ENCODE data around the gene MRGPRD. TPM values are rescaled to one million over a fixed set of nuclear protein-coding genes. Genes with fewer than 3 reads are reported as not detected.

Gene MRGPRD
- total RNA-seq, 2 experiments from 2014 or later: not detected

GRCh38 chr11:69005631-69006368, 25.0 kb upstream of the MRGPRD start:
- ATAC-seq (no peak), DNase-seq (no peak)
- TF ChIP-seq CTCF (IDR thresholded peaks at IDR 0.05): no peak
- H3K4me1 Mint-ChIP-seq (ENCODE audit: low read depth): no peaks in the 10 kb centered on the region
- H3K27me3 Mint-ChIP-seq: peaks cover 9% of the 10 kb centered on the region
- intact Hi-C loops (cut with micrococcal nuclease): no loop called here
- H3K27ac Mint-ChIP-seq: no peak overlapping the region
- ChIA-PET POLR2A (no interaction called here), CTCF (no interaction called here)
- no peaks in the 10 kb centered on the region for H3K9me3 Mint-ChIP-seq
- H3K4me3 Mint-ChIP-seq: no peak overlapping the region
- H3K36me3 Mint-ChIP-seq (ENCODE audit: low read depth): no peaks in the 10 kb centered on the region

DNA sequence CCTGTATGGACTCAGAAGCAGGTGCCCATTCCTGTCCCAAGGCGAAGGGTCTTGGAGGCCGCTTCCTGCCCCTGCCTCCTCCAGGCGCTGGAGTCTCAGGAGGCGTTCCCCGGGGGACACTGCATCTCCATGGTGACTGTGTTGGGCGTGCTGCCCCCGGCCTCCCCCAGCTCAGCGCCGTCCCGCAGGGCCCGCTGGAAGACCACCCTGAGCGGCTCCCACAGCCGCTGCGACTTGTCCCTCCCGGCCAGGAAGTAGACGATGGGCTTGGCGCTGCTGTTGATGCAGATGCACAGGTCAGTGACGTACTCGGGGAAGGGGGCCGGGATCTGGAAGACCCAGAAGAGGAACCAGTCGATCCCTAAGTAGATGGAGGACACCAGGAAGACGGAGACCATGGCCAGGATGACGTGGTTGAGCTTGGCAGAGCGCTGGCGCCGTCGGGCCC, 24.4 kb upstream of the MRGPRD start:
- ATAC-seq (no peak), DNase-seq (no peak)
- no peak for TF ChIP-seq CTCF (IDR thresholded peaks at IDR 0.05)
- POLR2A ChIA-PET: no interaction called here
- no peaks in the 10 kb centered on the region for H3K9me3 Mint-ChIP-seq
- no peak overlapping the region for H3K27ac Mint-ChIP-seq
- peaks cover 5% of the 10 kb centered on the region for H3K27me3 Mint-ChIP-seq
- intact Hi-C loops (cut with micrococcal nuclease): no loop called here
- CTCF ChIA-PET: no interaction called here
- no peaks in the 10 kb centered on the region for H3K36me3 Mint-ChIP-seq (ENCODE audit: low read depth)
- no peak overlapping the region for H3K4me3 Mint-ChIP-seq
- H3K4me1 Mint-ChIP-seq (ENCODE audit: low read depth): no peaks in the 10 kb centered on the region

- POLR2A ChIA-PET: no interaction called here
Observed at GRCh38 chr11:69004411-69005182, 23.8 kb upstream of the MRGPRD start.

DNA sequence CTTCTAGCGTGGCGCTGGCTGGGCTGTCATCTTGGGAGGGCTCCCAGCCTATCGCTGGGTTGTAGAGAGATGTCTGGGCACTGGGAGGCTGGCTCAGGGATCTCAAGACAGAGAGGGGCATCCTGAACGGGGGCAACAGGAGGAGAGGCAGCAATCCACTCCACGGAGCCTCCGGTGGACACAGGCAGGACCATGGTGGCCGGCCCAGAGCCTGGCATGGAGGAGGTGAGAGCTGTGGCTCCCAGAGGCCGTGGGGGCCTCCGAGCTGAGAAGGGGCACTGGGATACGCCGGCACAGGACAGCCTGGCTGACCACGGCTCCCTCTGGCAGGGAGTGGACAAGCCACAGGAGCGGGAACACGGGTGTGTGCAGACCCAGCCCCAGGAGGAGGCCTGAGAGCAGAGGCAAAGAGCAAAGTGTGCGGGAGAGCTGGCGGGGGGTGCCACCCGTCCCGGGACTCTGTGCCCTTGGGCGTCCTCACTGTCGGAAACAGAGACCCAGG, 23.1 kb upstream of the MRGPRD start:
- Mint-ChIP-seq H3K27ac (no peak overlapping the region), H3K27me3 (peaks cover 2% of the 10 kb centered on the region), H3K36me3 (ENCODE audit: low read depth) (no peaks in the 10 kb centered on the region), H3K9me3 (no peaks in the 10 kb centered on the region), H3K4me1 (ENCODE audit: low read depth) (no peaks in the 10 kb centered on the region), H3K4me3 (no peak overlapping the region)
- ChIA-PET POLR2A (no interaction called here), CTCF (no interaction called here)
- intact Hi-C loops (cut with micrococcal nuclease): no loop called here
- ATAC-seq (no peak), DNase-seq (no peak)
- no peak for TF ChIP-seq CTCF (IDR thresholded peaks at IDR 0.05)

More at GRCh38 chr11:69004411-69005182, 23.8 kb upstream of the MRGPRD start:
- Mint-ChIP-seq H3K9me3 (no peaks in the 10 kb centered on the region), H3K4me1 (ENCODE audit: low read depth) (no peaks in the 10 kb centered on the region), H3K36me3 (ENCODE audit: low read depth) (no peaks in the 10 kb centered on the region), H3K27me3 (no peaks in the 10 kb centered on the region), H3K4me3 (no peak overlapping the region), H3K27ac (no peak overlapping the region)
- no peak for ATAC-seq
- TF ChIP-seq CTCF (IDR thresholded peaks at IDR 0.05): no peak
- intact Hi-C loops (cut with micrococcal nuclease): no loop called here
- DNase-seq: no peak
- CTCF ChIA-PET: no interaction called here

DNA sequence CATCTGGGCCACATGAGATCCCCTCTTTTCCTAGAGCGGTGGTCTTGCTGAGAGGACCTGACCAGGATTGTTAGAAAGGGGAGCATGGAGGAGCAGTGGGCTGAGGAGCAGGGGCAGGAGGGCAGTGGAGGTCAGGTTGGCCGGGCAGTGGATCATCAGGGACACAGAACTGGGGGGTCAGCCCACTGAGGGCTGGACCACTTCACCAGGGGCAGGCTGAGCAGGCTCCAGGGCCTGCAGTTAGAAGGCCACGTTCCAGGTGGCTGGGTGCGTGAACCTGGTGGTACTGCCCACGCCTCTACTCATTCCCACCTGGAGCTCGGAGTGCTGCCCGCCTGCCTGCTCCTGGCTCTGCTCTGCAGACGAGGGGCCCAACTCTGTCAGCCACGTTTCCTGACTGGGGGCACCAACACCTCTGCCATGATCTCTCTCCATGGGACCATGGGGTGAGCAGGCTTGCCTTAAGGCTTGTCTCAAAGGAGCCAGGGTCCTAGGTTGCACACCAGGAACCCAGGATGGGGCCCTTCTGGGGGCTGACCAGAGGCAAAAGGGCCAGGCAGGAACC, 22.6 kb upstream of the MRGPRD start:
- no peak for ATAC-seq
- no peaks in the 10 kb centered on the region for H3K36me3 Mint-ChIP-seq (ENCODE audit: low read depth)
- intact Hi-C loops (cut with micrococcal nuclease): no loop called here
- H3K27me3 Mint-ChIP-seq: peaks cover 3% of the 10 kb centered on the region
- no peak for DNase-seq
- TF ChIP-seq CTCF (IDR thresholded peaks at IDR 0.05): no peak
- ChIA-PET POLR2A (no interaction called here), CTCF (no interaction called here)
- no peak overlapping the region for H3K27ac Mint-ChIP-seq
- no peak overlapping the region for H3K4me3 Mint-ChIP-seq
- no peaks in the 10 kb centered on the region for H3K4me1 Mint-ChIP-seq (ENCODE audit: low read depth)
- no peaks in the 10 kb centered on the region for H3K9me3 Mint-ChIP-seq

Data from activated CD8-positive, alpha-beta T cell treated with anti-CD3 and anti-CD28 coated beads for 36 hours (primary cell).